CD4-positive, alpha-beta T cell (primary cell): Measurements from ENCODE around the gene CNGA3. TPM values are rescaled to one million over a fixed set of nuclear protein-coding genes. Genes with fewer than 3 reads are reported as not detected.

Experiments
- ATAC-seq: fragments of 200-7000 bp; cut with Tn5 transposase; one replicate; pipeline ENCODE4 v1.10.0; 2022; ENCODE audit warnings: mild to moderate bottlenecking; ENCODE audit not compliant: poor library complexity
- CTCF ChIA-PET: fragments of 350-600 bp; sonication (Branson Sonifier 250); formaldehyde crosslinking; loops from one replicate; lab custom pipeline; 2021; ENCODE audit warnings: antibody characterized with exemption, inconsistent platforms; lab: Charles Lee
- POLR2A ChIA-PET: fragments of 350-600 bp; sonication (Branson Sonifier 250); formaldehyde crosslinking; loops from one replicate; lab custom pipeline; 2021; ENCODE audit warnings: antibody characterized with exemption, inconsistent platforms; lab: Charles Lee
- DNase-seq, 14 experiments: peaks; one replicate each; pipeline ENCODE4 v3.0.0-alpha.2; 2013 to 2020; ENCODE audit warnings: mixed read lengths in 2 of 14
- H3K27ac ChIP-seq, 2 donors: one replicate each; pipeline versions ENCODE4 v1.5.1 to v1.7.0; 2013; ENCODE audit warnings: low read length in 2 of 2, low read depth in 1 of 2, mild to moderate bottlenecking in 1 of 2
- H3K27me3 ChIP-seq, 2 experiments: 1 replicate in 1 of 2; 2 replicates in 1 of 2; pipeline versions ENCODE4 v1.6.1 to v1.7.0; 2013; ENCODE audit warnings: low read length in 2 of 2, control low read depth in 1 of 2, mild to moderate bottlenecking in 1 of 2, moderate library complexity in 1 of 2; ENCODE audit not compliant: insufficient read depth in 2 of 2, control insufficient read depth in 1 of 2
- H3K36me3 ChIP-seq: one replicate; pipeline ENCODE4 v1.6.1; 2013; ENCODE audit warnings: low read length, control low read depth; ENCODE audit not compliant: insufficient read depth
- H3K4me1 ChIP-seq: one replicate; pipeline ENCODE4 v1.6.1; 2013; ENCODE audit warnings: low read length, control low read depth; ENCODE audit not compliant: insufficient read depth
- H3K4me3 ChIP-seq: one replicate; pipeline ENCODE4 v1.5.1; 2013; ENCODE audit warnings: mild to moderate bottlenecking, low read length, moderate library complexity
- H3K9me3 ChIP-seq, 2 experiments: 1 replicate in 1 of 2; 2 replicates in 1 of 2; pipeline versions ENCODE4 v1.6.1 to v1.7.0; 2013; ENCODE audit warnings: low read length in 2 of 2, mild to moderate bottlenecking in 2 of 2, control low read depth in 1 of 2, moderate library complexity in 1 of 2; ENCODE audit not compliant: control insufficient read depth in 1 of 2, insufficient read depth in 1 of 2
- H3K27ac Mint-ChIP-seq: one replicate; pipeline ENCODE4 v1.8.0; 2020; ENCODE audit warnings: mixed read lengths
- H3K27me3 Mint-ChIP-seq: one replicate; pipeline ENCODE4 v1.8.0; 2021; ENCODE audit warnings: mixed read lengths
- H3K36me3 Mint-ChIP-seq: one replicate; pipeline ENCODE4 v1.8.0; 2021; ENCODE audit warnings: low read depth, mixed read lengths
- H3K4me1 Mint-ChIP-seq: one replicate; pipeline ENCODE4 v1.8.0; 2021; ENCODE audit warnings: low read depth, mixed read lengths
- H3K4me3 Mint-ChIP-seq: one replicate; pipeline ENCODE4 v1.8.0; 2020; ENCODE audit warnings: mild to moderate bottlenecking, mixed read lengths
- H3K9me3 Mint-ChIP-seq: one replicate; pipeline ENCODE4 v1.8.0; 2020; ENCODE audit warnings: mixed read lengths
- CTCF ChIP-seq: fragments of 200-600 bp; IDR thresholded peaks from one replicate; pipeline ENCODE4 v1.8.0; 2022; ENCODE audit warnings: antibody characterized with exemption, mild to moderate bottlenecking
- intact Hi-C, 2 experiments: fragments of 100-400 bp; cut with DNase I in 1 of 2; cut with micrococcal nuclease in 1 of 2; formaldehyde crosslinking; loops; one replicate each; pipeline versions ENCODE4 v1.15.1 to v1.9.0; 2023 to 2025; cut with DNase I, micrococcal nuclease
- total RNA-seq, 174 experiments: library from RNA in 2 of 174; stranded (reverse) in 2 of 174; gene quantifications; one replicate each; pipeline ENCODE4 v1.2.3 and lab custom pipeline; 2021 to 2026

Gene CNGA3
- total RNA-seq, 2 experiments from 2014 or later: not detected

DNA sequence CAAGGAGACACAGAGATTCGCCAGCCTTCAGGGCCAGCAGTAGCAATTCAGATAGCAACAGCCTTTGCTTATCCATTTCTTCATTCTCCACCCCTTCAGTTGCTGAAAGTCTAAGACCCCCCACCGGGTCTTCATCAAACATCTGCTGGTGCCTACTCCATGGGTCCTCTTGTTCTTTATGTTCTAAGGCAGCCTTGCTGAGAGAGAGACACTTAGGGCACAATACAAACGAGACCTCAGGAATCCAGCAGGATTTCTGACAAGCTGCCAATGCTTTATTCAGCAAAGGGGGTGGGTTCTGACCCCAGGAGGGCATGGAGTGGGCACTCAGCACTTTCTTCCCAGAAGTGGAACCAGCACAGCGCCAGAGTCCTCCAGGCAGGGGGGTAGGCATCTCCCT is 36.2 kb upstream of the CNGA3 start:
- ChIA-PET POLR2A (no interaction called here), CTCF (no interaction called here)
- H3K36me3 ChIP-seq: no peaks in the 10 kb centered on the region
- ATAC-seq (no peak), DNase-seq (no peak)
- H3K4me3 ChIP-seq: no peak overlapping the region
- Mint-ChIP-seq H3K4me3 (no peak overlapping the region), H3K4me1 (no peaks in the 10 kb centered on the region), H3K27ac (no peak overlapping the region), H3K9me3 (no peaks in the 10 kb centered on the region), H3K36me3 (no peaks in the 10 kb centered on the region), H3K27me3 (peaks cover 69% of the 10 kb centered on the region)
- H3K9me3 ChIP-seq: peaks cover 0 to 6% of the 10 kb centered on the region in 2 experiments
- intact Hi-C loops: no loop called here
- H3K27me3 ChIP-seq: peaks cover 6 to 13% of the 10 kb centered on the region in 2 experiments
- no peak for TF ChIP-seq CTCF
- no peaks in the 10 kb centered on the region for H3K4me1 ChIP-seq
- no peak overlapping the region for H3K27ac ChIP-seq

- Histone ChIP-seq H3K4me3 (no peak overlapping the region), H3K4me1 (no peaks in the 10 kb centered on the region), H3K9me3 (peaks cover 0 to 5% of the 10 kb centered on the region in 2 experiments), H3K27me3 (peaks cover 4 to 13% of the 10 kb centered on the region in 2 experiments), H3K36me3 (no peaks in the 10 kb centered on the region), H3K27ac (no peak overlapping the region)
- Mint-ChIP-seq H3K27me3 (peaks cover 65% of the 10 kb centered on the region), H3K9me3 (no peaks in the 10 kb centered on the region), H3K27ac (no peak overlapping the region), H3K4me1 (no peaks in the 10 kb centered on the region), H3K4me3 (no peak overlapping the region), H3K36me3 (no peaks in the 10 kb centered on the region)
- DNase-seq (no peak), ATAC-seq (no peak)
- ChIA-PET CTCF (no interaction called here), POLR2A (no interaction called here)
- intact Hi-C loops: no loop called here
- no peak for TF ChIP-seq CTCF
Measured at GRCh38 chr2:98311090-98311489, 35.2 kb upstream of the CNGA3 start.

- no peaks in the 10 kb centered on the region for H3K9me3 Mint-ChIP-seq
- no peak for ATAC-seq
- peaks cover 0 to 5% of the 10 kb centered on the region in 2 experiments for H3K9me3 ChIP-seq
- H3K36me3 Mint-ChIP-seq: no peaks in the 10 kb centered on the region
- peaks cover 4 to 10% of the 10 kb centered on the region in 2 experiments for H3K27me3 ChIP-seq
- H3K36me3 ChIP-seq: no peaks in the 10 kb centered on the region
- ChIA-PET POLR2A (no interaction called here), CTCF (no interaction called here)
- no peak for DNase-seq
- H3K4me1 ChIP-seq: no peaks in the 10 kb centered on the region
- H3K27ac Mint-ChIP-seq: no peak overlapping the region
- peaks cover 60% of the 10 kb centered on the region for H3K27me3 Mint-ChIP-seq
- H3K4me3 ChIP-seq: no peak overlapping the region
- TF ChIP-seq CTCF: no peak
- intact Hi-C loops: no loop called here
- H3K4me3 Mint-ChIP-seq: no peak overlapping the region
- no peak overlapping the region for H3K27ac ChIP-seq
- no peaks in the 10 kb centered on the region for H3K4me1 Mint-ChIP-seq
Measured at GRCh38 chr2:98311771-98312545, 34.3 kb upstream of the CNGA3 start.
